Measurements from ENCODE around the gene GABRG3. TPM values are rescaled to one million over a fixed set of nuclear protein-coding genes. Genes with fewer than 3 reads are reported as not detected.

GABRG3 gene
- total RNA-seq, 4 donors from 2014 or later = 0.97 to 3.9 (median 3.6) TPM; not detected in 1

GRCh38 chr15:27273506-27273905, 302.5 kb downstream of the GABRG3 start:
- Histone ChIP-seq H3K4me3 (no peak overlapping the region), H3K36me3 (no peaks in the 10 kb centered on the region), H3K27ac (no peak overlapping the region), H3K9me3 (no peaks in the 10 kb centered on the region), H3K4me1 (no peaks in the 10 kb centered on the region), H3K27me3 (no peaks in the 10 kb centered on the region)
- 94% methylated on average over 3 of the region's 3 CpGs for WGBS
- no peak for DNase-seq (ENCODE audit: low spot score in 2 of 2)
- TF ChIP-seq, protein P1, sequence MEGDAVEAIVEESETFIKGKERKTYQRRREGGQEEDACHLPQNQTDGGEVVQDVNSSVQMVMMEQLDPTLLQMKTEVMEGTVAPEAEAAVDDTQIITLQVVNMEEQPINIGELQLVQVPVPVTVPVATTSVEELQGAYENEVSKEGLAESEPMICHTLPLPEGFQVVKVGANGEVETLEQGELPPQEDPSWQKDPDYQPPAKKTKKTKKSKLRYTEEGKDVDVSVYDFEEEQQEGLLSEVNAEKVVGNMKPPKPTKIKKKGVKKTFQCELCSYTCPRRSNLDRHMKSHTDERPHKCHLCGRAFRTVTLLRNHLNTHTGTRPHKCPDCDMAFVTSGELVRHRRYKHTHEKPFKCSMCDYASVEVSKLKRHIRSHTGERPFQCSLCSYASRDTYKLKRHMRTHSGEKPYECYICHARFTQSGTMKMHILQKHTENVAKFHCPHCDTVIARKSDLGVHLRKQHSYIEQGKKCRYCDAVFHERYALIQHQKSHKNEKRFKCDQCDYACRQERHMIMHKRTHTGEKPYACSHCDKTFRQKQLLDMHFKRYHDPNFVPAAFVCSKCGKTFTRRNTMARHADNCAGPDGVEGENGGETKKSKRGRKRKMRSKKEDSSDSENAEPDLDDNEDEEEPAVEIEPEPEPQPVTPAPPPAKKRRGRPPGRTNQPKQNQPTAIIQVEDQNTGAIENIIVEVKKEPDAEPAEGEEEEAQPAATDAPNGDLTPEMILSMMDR (IDR thresholded peaks at IDR 0.05) = no peak
- TF ChIP-seq POLR2A (IDR thresholded peaks at IDR 0.05) (no peak), EP300 (IDR thresholded peaks at IDR 0.05) (no peak), POLR2AphosphoS5 (IDR thresholded peaks at IDR 0.05) (no peak)

DNA sequence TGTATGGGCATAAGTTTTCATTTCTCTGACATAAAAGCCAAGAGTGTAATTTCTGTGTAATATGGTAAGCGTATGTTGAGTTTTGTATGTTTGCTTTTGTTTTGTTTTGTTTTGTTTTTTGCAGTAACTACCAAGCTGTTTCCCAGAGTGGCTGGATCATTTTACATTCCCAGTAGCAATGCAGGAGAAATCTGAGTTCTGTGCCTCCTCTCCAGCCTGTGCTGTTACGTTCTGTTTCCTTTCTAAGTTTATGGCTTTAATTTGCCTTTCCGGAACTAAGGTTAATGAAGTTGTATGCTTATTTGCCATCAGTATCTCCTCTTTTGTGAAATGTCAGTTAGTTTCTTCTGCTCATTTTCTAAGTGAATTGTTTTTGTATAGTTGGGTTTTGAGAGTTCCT, 307.8 kb downstream of the GABRG3 start:
- Histone ChIP-seq H3K27me3 (no peaks in the 10 kb centered on the region), H3K9me3 (no peaks in the 10 kb centered on the region), H3K4me1 (no peaks in the 10 kb centered on the region), H3K27ac (no peak overlapping the region), H3K36me3 (no peaks in the 10 kb centered on the region), H3K4me3 (no peak overlapping the region)
- no peak for DNase-seq (ENCODE audit: low spot score in 2 of 2)
- TF ChIP-seq POLR2AphosphoS5 (IDR thresholded peaks at IDR 0.05) (no peak), POLR2A (IDR thresholded peaks at IDR 0.05) (no peak), EP300 (IDR thresholded peaks at IDR 0.05) (no peak)
- TF ChIP-seq, protein P1 (IDR thresholded peaks at IDR 0.05) = no peak
- 70% methylated on average over 3 of the region's 3 CpGs for WGBS

GRCh38 chr15:27292641-27293040, 321.7 kb downstream of the GABRG3 start:
- 83% methylated on average over 3 of the region's 3 CpGs for WGBS
- TF ChIP-seq EP300 (IDR thresholded peaks at IDR 0.05) (no peak), POLR2AphosphoS5 (IDR thresholded peaks at IDR 0.05) (no peak), POLR2A (IDR thresholded peaks at IDR 0.05) (no peak)
- TF ChIP-seq, protein P1 (IDR thresholded peaks at IDR 0.05) = no peak
- Histone ChIP-seq H3K27me3 (no peaks in the 10 kb centered on the region), H3K36me3 (no peaks in the 10 kb centered on the region), H3K4me3 (no peak overlapping the region), H3K4me1 (no peaks in the 10 kb centered on the region), H3K9me3 (no peaks in the 10 kb centered on the region), H3K27ac (no peak overlapping the region)
- no peak for DNase-seq (ENCODE audit: low spot score in 2 of 2)

GRCh38 chr15:27293607-27294006, 322.6 kb downstream of the GABRG3 start:
- no peak for TF ChIP-seq POLR2AphosphoS5 (IDR thresholded peaks at IDR 0.05)
- TF ChIP-seq, protein P1 (IDR thresholded peaks at IDR 0.05) = no peak
- TF ChIP-seq POLR2A (IDR thresholded peaks at IDR 0.05) = no peak
- TF ChIP-seq EP300 (IDR thresholded peaks at IDR 0.05) = no peak
- Histone ChIP-seq H3K27ac (no peak overlapping the region), H3K4me3 (no peak overlapping the region), H3K36me3 (no peaks in the 10 kb centered on the region), H3K27me3 (no peaks in the 10 kb centered on the region), H3K9me3 (no peaks in the 10 kb centered on the region), H3K4me1 (no peaks in the 10 kb centered on the region)
- no peak for DNase-seq (ENCODE audit: low spot score in 2 of 2)
- WGBS = 83% methylated on average over 1 of the region's 1 CpG

GRCh38 chr15:27317736-27318135, 346.8 kb downstream of the GABRG3 start:
- 85% methylated on average over 5 of the region's 5 CpGs for WGBS
- no peak for DNase-seq (ENCODE audit: low spot score in 2 of 2)
- Histone ChIP-seq H3K27me3 (no peaks in the 10 kb centered on the region), H3K4me1 (no peaks in the 10 kb centered on the region), H3K36me3 (no peaks in the 10 kb centered on the region), H3K4me3 (no peak overlapping the region), H3K9me3 (no peaks in the 10 kb centered on the region), H3K27ac (no peak overlapping the region)
- TF ChIP-seq POLR2AphosphoS5 (IDR thresholded peaks at IDR 0.05) (no peak), POLR2A (IDR thresholded peaks at IDR 0.05) (no peak), EP300 (IDR thresholded peaks at IDR 0.05) (no peak)
- TF ChIP-seq, protein P1 (IDR thresholded peaks at IDR 0.05) = no peak
